K562 (cell line): ENCODE measurements around the gene KCNJ12. TPM values are rescaled to one million over a fixed set of nuclear protein-coding genes. Genes with fewer than 3 reads are reported as not detected.

ENCODE experiments used
- ATAC-seq: fragments of 200-7000 bp; cut with Tn5 transposase; 3 replicates; pipeline ENCODE4 v1.9.1; 2020; ENCODE audit warnings: moderate library complexity
- BruUV-seq: library from RNA; stranded (reverse); fragments of 400-500 nt; replicated peaks from 2 replicates; lab custom pipeline; 2021; lab: Mats Ljungman, UMichigan
- CTCF ChIA-PET: fragments of 300-600 bp; formaldehyde crosslinking; extraction: SDS; loops from one replicate; lab custom pipeline; 2021; ENCODE audit warnings: low intra/inter-chr PET ratio; lab: Yijun Ruan, JAX
- POLR2A ChIA-PET: fragments of 300-600, 350-650 bp; sonication (Branson Sonifier 250); formaldehyde crosslinking; extraction: SDS; loops from one replicate; lab custom pipeline; 2021; ENCODE audit warnings: antibody characterized with exemption, inconsistent platforms; lab: Yijun Ruan, JAX
- DNase-seq, 4 experiments: peaks; one replicate each; pipeline versions ENCODE4 v3.0.0 to v3.0.0-alpha.2; 2011 to 2018; ENCODE audit warnings: low spot score in 3 of 4, mixed read lengths in 3 of 4; ENCODE audit errors: extremely low read depth in 1 of 4
- FAIRE-seq: peaks from 2 replicates; lab custom pipeline; 2011; peaks lifted over from hg19 to GRCh38; lab: Jason Lieb, UNC
- H2AFZ ChIP-seq: 2 replicates; pipeline ENCODE4 v1.6.0; 2011; ENCODE audit warnings: low read depth, low read length, control low read depth, inconsistent platforms
- H3K27ac ChIP-seq: fragments of 200-600 bp; 3 replicates; pipeline ENCODE4 v1.8.0; 2011; ENCODE audit warnings: low read depth, mild to moderate bottlenecking, control low read depth, inconsistent platforms, low read length, moderate library complexity, mixed read lengths; ENCODE audit errors: extremely low read depth
- H3K27me3 ChIP-seq, 2 experiments: fragments of 300-600 bp in 1 of 2; 2 replicates in 1 of 2; 3 replicates in 1 of 2; pipeline versions ENCODE4 v1.6.0 to v1.8.0; 2011; ENCODE audit warnings: inconsistent platforms in 2 of 2, low read length in 2 of 2, mild to moderate bottlenecking in 1 of 2, mixed read lengths in 1 of 2, moderate library complexity in 1 of 2; ENCODE audit not compliant: control insufficient read depth in 2 of 2, insufficient read depth in 2 of 2
- H3K36me3 ChIP-seq: fragments of 300-600 bp; 3 replicates; pipeline ENCODE4 v1.8.0; 2011; ENCODE audit warnings: mild to moderate bottlenecking, low read length, inconsistent platforms; ENCODE audit not compliant: control insufficient read depth, insufficient read depth
- H3K4me1 ChIP-seq, 2 experiments: fragments of 200-600 bp in 1 of 2; replicated peaks in 1 of 2; 2 replicates in 1 of 2; 3 replicates in 1 of 2; pipeline versions ENCODE4 v1.5.1 to v1.8.0; 2011; ENCODE audit warnings: inconsistent platforms in 2 of 2, low read length in 2 of 2, mild to moderate bottlenecking in 1 of 2, mixed read lengths in 1 of 2, moderate library complexity in 1 of 2; ENCODE audit not compliant: control insufficient read depth in 2 of 2, insufficient read depth in 2 of 2
- H3K4me2 ChIP-seq: 2 replicates; pipeline ENCODE4 v1.6.1; 2011; ENCODE audit warnings: low read length, control low read depth, inconsistent platforms, mixed read lengths; ENCODE audit not compliant: insufficient read depth
- H3K4me3 ChIP-seq: fragments of 200-600 bp; sonication (generic), shearing (Covaris generic); 2 replicates; pipeline ENCODE4 v1.5.1; 2016; ENCODE audit warnings: control low read depth, inconsistent platforms
- H3K79me2 ChIP-seq: fragments of 200-600 bp; 3 replicates; pipeline ENCODE4 v1.8.0; 2011; ENCODE audit warnings: low read length, inconsistent platforms; ENCODE audit not compliant: control insufficient read depth, insufficient read depth
- H3K9ac ChIP-seq, 2 experiments: 2 replicates each; pipeline versions ENCODE4 v1.6.0 to v1.6.1; 2011; ENCODE audit warnings: low read depth in 2 of 2, low read length in 2 of 2, control low read depth in 1 of 2, inconsistent platforms in 1 of 2, mild to moderate bottlenecking in 1 of 2, mixed read lengths in 1 of 2; ENCODE audit not compliant: insufficient read depth in 1 of 2
- H3K9me1 ChIP-seq: one replicate; pipeline ENCODE4 v1.6.0; 2011; ENCODE audit warnings: inconsistent platforms, mild to moderate bottlenecking, low read length, moderate library complexity; ENCODE audit not compliant: control insufficient read depth, insufficient read depth
- H3K9me3 ChIP-seq: replicated peaks from 2 replicates; pipeline ENCODE4 v1.5.1; 2011; ENCODE audit warnings: low read depth, low read length, inconsistent platforms; ENCODE audit not compliant: control insufficient read depth, insufficient read depth
- H4K20me1 ChIP-seq: replicated peaks from 2 replicates; pipeline ENCODE4 v1.6.1; 2011; ENCODE audit warnings: low read length, inconsistent platforms, mixed read lengths; ENCODE audit not compliant: control insufficient read depth, insufficient read depth
- CBX3 ChIP-seq, 2 experiments: IDR thresholded peaks; 1 replicate in 1 of 2; 2 replicates in 1 of 2; pipeline ENCODE4 v1.6.1; 2012; ENCODE audit warnings: inconsistent platforms in 2 of 2, low read length in 2 of 2, borderline replicate concordance in 1 of 2, control low read depth in 1 of 2
- CHD1 ChIP-seq: fragments of 200-600 bp; sonication (generic); IDR thresholded peaks from one replicate; pipeline ENCODE4 v1.6.1; 2012; ENCODE audit warnings: mild to moderate bottlenecking, moderate library complexity, low read length, inconsistent platforms
- POLR2AphosphoS5 ChIP-seq: IDR thresholded peaks from 2 replicates; pipeline ENCODE4 v1.6.1; 2011; ENCODE audit warnings: mild to moderate bottlenecking, low read depth, low read length, moderate library complexity; ENCODE audit not compliant: control insufficient read depth, insufficient read depth
- RBM17 ChIP-seq: fragments of 200-400 bp; formaldehyde crosslinking; IDR thresholded peaks from 2 replicates; pipeline ENCODE4 v1.6.1; 2017; ENCODE audit warnings: low read depth, mild to moderate bottlenecking, low read length, borderline replicate concordance
- ZFPM2 ChIP-seq: fragments of 250-450 bp; sonication (Bioruptor Pico); IDR thresholded peaks from 2 replicates; pipeline ENCODE4 v1.5.1; 2022; ENCODE audit warnings: mild to moderate bottlenecking
- ZNF778 ChIP-seq: fragments of 450-650 bp; formaldehyde crosslinking; IDR thresholded peaks from 2 replicates; pipeline ENCODE4 v1.4.0; 2020; ENCODE audit warnings: mild to moderate bottlenecking, moderate library complexity
- WGBS: fragments of 100-300 bp; shearing (Covaris generic); methylation state at CpG from one replicate; pipeline ENCODE4 v1.1.6; 2016; ENCODE audit warnings: low coverage, mixed read lengths; ENCODE audit not compliant: insufficient coverage; ENCODE audit errors: missing lambda C conversion rate; 5-methylcytosine and 5-hydroxymethylcytosine counted together
- in situ Hi-C: fragments of 300-500 bp; cut with MboI; formaldehyde crosslinking; loops from 4 replicates; pipeline ENCODE4 v1.15.0; 2018; ENCODE audit warnings: inconsistent platforms, mixed read lengths
- intact Hi-C: fragments of 100-400 bp; cut with micrococcal nuclease; formaldehyde crosslinking; loops from 2 replicates; pipeline ENCODE4 v1.14.2; 2022
- polyA plus RNA-seq, 8 experiments: library from polyadenylated mRNA; depleted of rRNA in 4 of 8; stranded (reverse) in 5 of 8; unstranded in 3 of 8; fragments of >200 nt; fragmentation: Nextera tagmentation in 2 of 8; fragmentation: Illumina TruSeq in 1 of 8; extraction: Ambion mirVana in 2 of 8; extraction: Trizol in 1 of 8; gene quantifications; 2 replicates each; pipeline versions ENCODE4 v1.2.1 to v1.2.3, GENCODE V29; 2011 to 2014; ENCODE audit warnings: inconsistent platforms in 1 of 8, missing spikeins in 1 of 8
- total RNA-seq, 7 experiments: library from RNA; depleted of rRNA in 6 of 7; stranded (reverse); fragments of >200 nt in 6 of 7; fragmentation: Illumina TruSeq in 2 of 7; extraction: Trizol in 2 of 7; gene quantifications; 2 replicates each; pipeline versions ENCODE4 v1.2.1 to v1.2.3, GENCODE V29; 2011 to 2021; ENCODE audit warnings: low replicate concordance in 1 of 7
- TF ChIP-seq, protein P1 (sequence below), 2 experiments: fragments of 450-650 bp; IDR thresholded peaks; 2 replicates each; pipeline ENCODE4 v1.6.1; 2016; ENCODE audit warnings: mild to moderate bottlenecking in 2 of 2, borderline replicate concordance in 1 of 2, low read depth in 1 of 2, moderate library complexity in 1 of 2

Gene KCNJ12
- total and polyA plus RNA-seq, 9 of the 15 experiments (the other 6 are each of a cell fraction or from before 2014, with no cell fraction given) = 0.02 TPM; not detected in 8

DNA sequence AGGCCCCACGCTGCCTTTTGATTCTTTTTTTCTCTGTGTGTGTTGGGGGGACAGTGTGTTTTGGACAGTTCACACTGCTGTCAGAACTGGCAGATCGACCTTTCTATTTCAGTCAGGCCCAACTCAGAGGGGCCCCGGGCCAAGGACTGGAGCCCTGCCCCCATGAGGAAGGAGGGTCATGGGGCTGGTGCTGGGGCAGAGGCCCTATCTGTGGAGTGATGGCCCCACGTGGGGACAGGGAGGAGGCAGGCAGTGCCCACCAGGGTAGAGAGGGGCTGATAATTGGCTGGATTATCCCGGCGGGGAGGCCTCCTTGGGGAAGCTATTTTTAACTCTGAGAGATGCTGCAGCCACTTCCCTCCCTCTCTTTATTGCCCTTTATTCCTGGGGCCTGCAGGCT is 5.7 kb upstream of the KCNJ12 start:
- Histone ChIP-seq H3K27ac (no peak overlapping the region), H3K4me3 (no peak overlapping the region), H3K9me1 (no peaks in the 10 kb centered on the region), H3K4me2 (no peak overlapping the region), H3K79me2 (no peaks in the 10 kb centered on the region), H3K27me3 (peaks cover 0 to 45% of the 10 kb centered on the region in 2 experiments; a peak in 3 of 5 replicates), H3K36me3 (no peaks in the 10 kb centered on the region), H3K9me3 (no peaks in the 10 kb centered on the region), H4K20me1 (no peaks in the 10 kb centered on the region; the same call in 1 of the 2 replicates), H2AFZ (no peak overlapping the region), H3K9ac (no peak overlapping the region), H3K4me1 (no peaks in the 10 kb centered on the region; a peak in 2 of 5 replicates)
- TF ChIP-seq CBX3 (IDR thresholded peaks at IDR 0.05; ENCODE audit: borderline replicate concordance in 1 of 2, low read length in 2 of 2) (no peak), ZFPM2 (CRISPR knock-in tag) (no peak), ZNF778 (CRISPR knock-in tag) (no peak), POLR2AphosphoS5 (no peak), CHD1 (no peak), RBM17 (no peak)
- TF ChIP-seq, protein P1, sequence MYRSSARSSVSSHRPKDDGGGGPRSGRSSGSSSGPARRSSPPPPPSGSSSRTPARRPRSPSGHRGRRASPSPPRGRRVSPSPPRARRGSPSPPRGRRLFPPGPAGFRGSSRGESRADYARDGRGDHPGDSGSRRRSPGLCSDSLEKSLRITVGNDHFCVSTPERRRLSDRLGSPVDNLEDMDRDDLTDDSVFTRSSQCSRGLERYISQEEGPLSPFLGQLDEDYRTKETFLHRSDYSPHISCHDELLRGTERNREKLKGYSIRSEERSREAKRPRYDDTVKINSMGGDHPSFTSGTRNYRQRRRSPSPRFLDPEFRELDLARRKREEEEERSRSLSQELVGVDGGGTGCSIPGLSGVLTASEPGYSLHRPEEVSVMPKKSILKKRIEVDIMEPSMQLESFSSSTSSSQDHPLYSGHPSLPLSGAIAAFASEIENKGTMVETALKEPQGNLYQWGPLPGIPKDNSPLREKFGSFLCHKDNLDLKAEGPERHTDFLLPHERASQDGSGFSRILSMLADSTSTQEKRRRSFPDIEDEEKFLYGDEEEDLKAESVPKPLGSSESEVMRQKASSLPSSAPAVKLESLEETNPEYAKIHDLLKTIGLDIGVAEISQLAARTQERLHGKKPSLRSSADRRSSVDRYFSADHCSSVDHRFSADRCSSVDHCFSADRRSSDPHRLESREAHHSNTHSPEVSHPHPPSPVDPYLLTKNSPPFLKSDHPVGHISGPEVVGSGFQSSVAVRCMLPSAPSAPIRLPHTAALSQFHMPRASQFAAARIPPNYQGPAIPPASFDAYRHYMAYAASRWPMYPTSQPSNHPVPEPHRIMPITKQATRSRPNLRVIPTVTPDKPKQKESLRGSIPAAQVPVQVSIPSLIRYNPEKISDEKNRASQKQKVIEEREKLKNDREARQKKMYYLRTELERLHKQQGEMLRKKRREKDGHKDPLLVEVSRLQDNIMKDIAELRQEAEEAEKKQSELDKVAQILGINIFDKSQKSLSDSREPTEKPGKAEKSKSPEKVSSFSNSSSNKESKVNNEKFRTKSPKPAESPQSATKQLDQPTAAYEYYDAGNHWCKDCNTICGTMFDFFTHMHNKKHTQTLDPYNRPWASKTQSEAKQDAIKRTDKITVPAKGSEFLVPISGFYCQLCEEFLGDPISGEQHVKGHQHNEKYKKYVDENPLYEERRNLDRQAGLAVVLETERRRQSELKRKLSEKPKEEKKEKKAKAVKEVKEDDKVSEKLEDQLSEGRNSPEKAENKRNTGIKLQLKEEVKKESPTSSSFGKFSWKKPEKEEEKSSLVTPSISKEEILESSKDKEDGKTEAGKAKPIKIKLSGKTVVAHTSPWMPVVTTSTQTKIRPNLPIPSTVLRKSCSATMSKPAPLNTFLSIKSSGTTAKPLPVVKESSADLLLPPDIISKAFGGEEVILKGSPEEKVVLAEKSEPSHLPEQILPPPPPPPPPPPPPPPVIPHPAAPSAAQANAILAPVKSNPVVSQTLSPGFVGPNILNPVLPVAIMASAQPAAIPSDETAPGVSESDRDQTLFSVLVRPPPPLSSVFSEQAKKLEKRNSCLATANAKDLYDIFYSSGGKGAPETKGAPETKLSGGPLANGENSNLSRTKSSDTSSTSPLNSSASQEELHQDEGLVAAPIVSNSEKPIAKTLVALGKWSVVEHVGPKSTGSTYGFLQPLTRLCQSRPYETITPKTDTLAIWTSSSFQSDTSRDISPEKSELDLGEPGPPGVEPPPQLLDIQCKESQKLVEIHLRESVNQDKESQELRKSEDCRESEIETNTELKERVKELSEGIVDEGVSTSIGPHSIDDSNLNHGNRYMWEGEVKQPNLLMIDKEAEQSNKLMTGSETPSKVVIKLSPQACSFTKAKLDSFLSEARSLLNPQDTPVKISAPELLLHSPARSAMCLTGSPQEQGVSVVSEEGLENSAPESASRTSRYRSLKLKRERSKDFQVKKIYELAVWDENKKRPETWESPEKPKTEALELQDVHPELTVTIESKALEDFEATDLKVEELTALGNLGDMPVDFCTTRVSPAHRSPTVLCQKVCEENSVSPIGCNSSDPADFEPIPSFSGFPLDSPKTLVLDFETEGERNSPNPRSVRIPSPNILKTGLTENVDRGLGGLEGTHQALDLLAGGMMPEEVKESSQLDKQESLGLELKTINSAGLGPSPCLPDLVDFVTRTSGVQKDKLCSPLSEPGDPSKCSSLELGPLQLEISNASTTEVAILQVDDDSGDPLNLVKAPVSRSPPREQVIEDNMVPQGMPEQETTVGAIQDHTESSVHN (IDR thresholded peaks at IDR 0.05; ENCODE audit: borderline replicate concordance in 1 of 2, low read depth in 1 of 2) = no peak
- 8% methylated on average over 5 of the region's 6 CpGs for WGBS
- CTCF ChIA-PET = no interaction called here
- POLR2A ChIA-PET = no interaction called here
- in situ Hi-C loops (no loop called here), intact Hi-C loops (no loop called here)
- FAIRE-seq (no peak), DNase-seq (no peak), ATAC-seq (no peak)
- BruUV-seq = no TSS peak
